KOPT-K1 (cell line): ENCODE measurements around the gene PLBD2.

Source experiments
- H3K27ac ChIP-seq: fragments of 200-600 bp; sonication (generic); 2 replicates; pipeline ENCODE4 v1.5.1; 2016; ENCODE audit warnings: antibody characterized with exemption, mild to moderate bottlenecking, low read depth, low read length; ENCODE audit not compliant: poor library complexity, severe bottlenecking
- H3K36me3 ChIP-seq: fragments of 200-600 bp; sonication (generic); 2 replicates; pipeline ENCODE4 v1.5.1; 2017; ENCODE audit warnings: antibody characterized with exemption, mild to moderate bottlenecking, low read length, moderate library complexity; ENCODE audit not compliant: insufficient read depth
- H3K9me3 ChIP-seq: fragments of 200-600 bp; sonication (generic); 2 replicates; pipeline ENCODE4 v1.5.1; 2017; ENCODE audit warnings: antibody characterized with exemption, low read length, mild to moderate bottlenecking; ENCODE audit not compliant: insufficient read depth, poor library complexity, severe bottlenecking

The PLBD2 gene

GRCh38 chr12:113403435-113404415, 45.3 kb downstream of the PLBD2 start, which contains the start of gene SDS:
TSS of gene SDS (minus strand) at chr12:113403887. CDS start at chr12:113399708, 4,179 bp downstream.
- no peaks in the 10 kb centered on the region for H3K9me3 ChIP-seq
- H3K27ac ChIP-seq: no peak within 1 kb of the TSS

GRCh38 chr12:113405694-113406093, 47.3 kb downstream of the PLBD2 start:
- Histone ChIP-seq H3K9me3 (no peaks in the 10 kb centered on the region), H3K36me3 (no peaks in the 10 kb centered on the region), H3K27ac (no peak overlapping the region)

More at GRCh38 chr12:113403435-113404415, 45.3 kb downstream of the PLBD2 start, which contains the start of gene SDS:
- H3K36me3 ChIP-seq: no peaks in the 10 kb centered on the region

- Histone ChIP-seq H3K27ac (no peak overlapping the region), H3K9me3 (no peaks in the 10 kb centered on the region), H3K36me3 (no peaks in the 10 kb centered on the region)
Observed at GRCh38 chr12:113407931-113408600, 49.7 kb downstream of the PLBD2 start.

- no peaks in the 10 kb centered on the region for H3K36me3 ChIP-seq
- H3K9me3 ChIP-seq: no peaks in the 10 kb centered on the region
- no peak overlapping the region for H3K27ac ChIP-seq
Observed at GRCh38 chr12:113408756-113409298, 50.4 kb downstream of the PLBD2 start.

- no peaks in the 10 kb centered on the region for H3K9me3 ChIP-seq
- H3K36me3 ChIP-seq: no peaks in the 10 kb centered on the region
- H3K27ac ChIP-seq: no peak overlapping the region
Observed at GRCh38 chr12:113409462-113410124, 51.2 kb downstream of the PLBD2 start.

DNA sequence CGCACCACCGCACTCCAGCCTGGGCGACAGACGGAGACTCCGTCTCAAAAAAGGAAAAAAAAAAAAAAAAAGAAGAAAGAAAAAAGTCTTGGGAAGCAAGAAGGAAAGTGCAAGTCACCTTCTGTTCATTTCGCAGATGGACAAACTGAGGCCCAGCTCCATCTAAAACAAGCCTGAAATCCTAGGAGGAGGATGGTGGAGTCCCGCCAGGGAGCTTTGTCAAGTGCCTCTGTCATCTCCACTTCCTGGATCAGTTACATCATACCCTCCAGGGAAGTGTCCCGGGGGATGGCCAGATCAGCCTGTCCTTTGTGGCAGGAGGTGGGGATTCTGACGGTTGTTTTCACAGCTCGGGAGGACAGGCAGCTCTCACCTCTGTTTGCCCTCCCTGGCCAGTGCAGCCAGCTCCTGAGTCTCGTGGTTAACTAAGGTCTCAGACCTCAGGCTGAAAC, 55.1 kb downstream of the PLBD2 start:
- no peak overlapping the region for H3K27ac ChIP-seq
- H3K36me3 ChIP-seq: no peaks in the 10 kb centered on the region

GRCh38 chr12:113414519-113415038, 56.2 kb downstream of the PLBD2 start:
- Histone ChIP-seq H3K36me3 (no peaks in the 10 kb centered on the region), H3K27ac (no peak overlapping the region), H3K9me3 (no peaks in the 10 kb centered on the region)

More for the DNA sequence above, 55.1 kb downstream of the PLBD2 start:
- no peaks in the 10 kb centered on the region for H3K9me3 ChIP-seq

GRCh38 chr12:113416091-113416754, 57.8 kb downstream of the PLBD2 start:
- Histone ChIP-seq H3K27ac (no peak overlapping the region), H3K9me3 (no peaks in the 10 kb centered on the region), H3K36me3 (no peaks in the 10 kb centered on the region)

- H3K9me3 ChIP-seq: no peaks in the 10 kb centered on the region
- no peak overlapping the region for H3K27ac ChIP-seq
- no peaks in the 10 kb centered on the region for H3K36me3 ChIP-seq
Observed at GRCh38 chr12:113418213-113418879, 60.0 kb downstream of the PLBD2 start.

GRCh38 chr12:113420996-113421595, 62.7 kb downstream of the PLBD2 start:
- no peaks in the 10 kb centered on the region for H3K36me3 ChIP-seq
- H3K9me3 ChIP-seq: no peaks in the 10 kb centered on the region
- no peak overlapping the region for H3K27ac ChIP-seq

DNA sequence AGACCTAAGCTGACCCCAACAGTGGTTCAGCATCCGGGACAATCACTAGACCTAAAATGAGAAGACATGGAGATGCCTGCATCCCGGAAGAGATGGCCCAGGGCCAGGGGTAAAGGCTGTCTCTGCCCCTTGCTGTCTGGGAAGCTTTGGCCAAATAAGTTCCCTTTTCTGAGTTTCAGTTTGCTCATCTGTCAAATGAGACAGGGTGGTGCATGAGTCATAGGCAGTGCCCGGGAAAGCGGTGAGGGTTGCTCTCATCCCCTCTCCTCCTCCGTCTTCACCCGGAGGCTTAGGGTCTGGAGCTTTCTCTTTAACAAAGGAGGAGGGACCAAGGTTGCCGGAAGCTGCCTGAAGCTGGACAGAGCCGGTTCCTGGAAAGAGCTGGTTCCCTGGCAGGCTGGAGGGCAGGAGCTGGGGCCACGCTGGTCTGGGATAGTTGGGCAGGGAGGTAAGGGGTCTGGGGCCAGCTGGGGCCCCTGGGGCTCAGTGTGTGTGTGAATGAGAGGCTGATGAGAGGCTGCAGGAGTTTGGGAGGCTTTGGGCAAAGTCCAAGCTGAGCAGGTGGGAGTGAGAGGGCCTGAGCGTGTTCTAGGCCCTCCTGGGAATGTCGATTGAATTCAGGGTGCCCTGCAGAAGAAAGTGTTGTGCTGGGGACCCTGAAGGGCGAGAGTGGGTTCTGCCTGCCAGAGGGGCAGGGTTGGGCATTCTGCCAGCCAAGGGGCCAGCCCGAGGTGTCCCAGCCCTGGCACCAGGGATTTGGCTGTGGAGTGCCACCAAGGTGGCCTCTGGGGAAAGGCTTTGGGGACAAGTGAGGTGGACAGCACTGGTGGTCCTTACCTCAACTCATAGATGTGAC, 63.9 kb downstream of the PLBD2 start, which contains the start of gene SDSL:
TSS of gene SDSL (plus strand) at position 351 of the 856 bp plus-strand sequence. CDS start 5,603 bp downstream, outside the sequence.
- no peak within 1 kb of the TSS for H3K27ac ChIP-seq
- H3K9me3 ChIP-seq: no peaks in the 10 kb centered on the region
- H3K36me3 ChIP-seq: no peaks in the 10 kb centered on the region

DNA sequence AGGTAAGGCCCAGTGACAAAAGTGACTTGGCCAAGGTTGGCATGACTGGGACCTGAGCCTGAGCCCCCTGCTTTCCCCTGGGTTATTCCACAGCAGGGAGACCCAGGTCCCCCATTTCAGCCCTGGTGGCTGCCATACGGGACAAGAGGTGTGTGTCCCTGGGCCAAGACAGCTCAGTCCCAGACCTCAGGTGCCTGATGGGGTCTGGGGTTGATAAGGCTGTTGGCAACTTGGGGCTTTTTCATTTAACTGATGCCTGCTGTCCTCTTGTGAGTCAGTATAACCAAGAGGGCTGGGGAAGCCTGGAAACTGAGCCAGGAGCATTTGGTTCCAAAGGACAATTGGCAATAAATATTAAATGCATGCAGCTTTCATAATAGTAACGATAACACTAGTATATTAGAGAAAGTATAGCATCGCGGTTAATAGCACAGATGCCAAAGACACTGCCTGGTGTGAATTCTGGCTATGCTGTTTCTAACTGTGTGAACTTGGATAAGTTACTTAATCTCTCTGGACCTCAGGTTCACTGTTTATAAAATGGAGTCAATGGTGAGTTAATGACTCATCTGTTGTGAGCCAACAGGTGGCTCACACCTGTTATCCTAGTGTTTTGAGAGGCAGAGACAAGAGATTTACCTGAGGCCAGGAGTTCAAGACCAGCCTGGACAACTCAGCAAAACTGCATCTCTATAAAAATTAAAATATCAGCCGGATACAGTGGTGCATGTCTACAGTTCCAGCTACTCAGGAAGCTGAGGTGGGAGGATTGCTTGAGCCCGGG, 64.7 kb downstream of the PLBD2 start:
- no peak overlapping the region for H3K27ac ChIP-seq
- no peaks in the 10 kb centered on the region for H3K9me3 ChIP-seq
- no peaks in the 10 kb centered on the region for H3K36me3 ChIP-seq
